ENCODE data around the gene DCUN1D4. TPM values are rescaled to one million over a fixed set of nuclear protein-coding genes. Genes with fewer than 3 reads are reported as not detected.

The DCUN1D4 gene
- 1 to 10 TPM; 9.2 to 9.7 TPM for polyA plus RNA-seq

- H3K4me1 ChIP-seq (ENCODE audit: control insufficient read depth in 2 of 2, insufficient read depth in 2 of 2, low read length in 1 of 2), result no peaks in the 10 kb centered on the region
- H3K27ac ChIP-seq (ENCODE audit: low read depth in 2 of 2, low read length in 1 of 2), result peak within 1 kb of the TSS; percentile 89 to 95
- H3K36me3 ChIP-seq (ENCODE audit: control insufficient read depth in 2 of 2, insufficient read depth in 2 of 2, low read length in 1 of 2), result no peaks in the 10 kb centered on the region
- 0% methylated on average over 67 to 68 of the region's 68 CpGs for WGBS, 2 donors
- H3K9me3 ChIP-seq (ENCODE audit: control insufficient read depth in 2 of 2, insufficient read depth in 1 of 2, low read depth in 1 of 2, low read length in 1 of 2), result no peaks in the 10 kb centered on the region
- peak within 1 kb of the TSS; percentile 78 to 80 for H3K4me3 ChIP-seq (ENCODE audit: low read depth in 1 of 2, low read length in 2 of 2)
- H3K27me3 ChIP-seq (ENCODE audit: control insufficient read depth in 1 of 2, insufficient read depth in 2 of 2, low read length in 2 of 2), result no peaks in the 10 kb centered on the region
These were observed at the start of gene DCUN1D4 for GRCh38 chr4:51842554-51843308. DCUN1D4 (plus strand) TSS chr4:51843153; CDS start chr4:51843243, 90 bp downstream.

DNA sequence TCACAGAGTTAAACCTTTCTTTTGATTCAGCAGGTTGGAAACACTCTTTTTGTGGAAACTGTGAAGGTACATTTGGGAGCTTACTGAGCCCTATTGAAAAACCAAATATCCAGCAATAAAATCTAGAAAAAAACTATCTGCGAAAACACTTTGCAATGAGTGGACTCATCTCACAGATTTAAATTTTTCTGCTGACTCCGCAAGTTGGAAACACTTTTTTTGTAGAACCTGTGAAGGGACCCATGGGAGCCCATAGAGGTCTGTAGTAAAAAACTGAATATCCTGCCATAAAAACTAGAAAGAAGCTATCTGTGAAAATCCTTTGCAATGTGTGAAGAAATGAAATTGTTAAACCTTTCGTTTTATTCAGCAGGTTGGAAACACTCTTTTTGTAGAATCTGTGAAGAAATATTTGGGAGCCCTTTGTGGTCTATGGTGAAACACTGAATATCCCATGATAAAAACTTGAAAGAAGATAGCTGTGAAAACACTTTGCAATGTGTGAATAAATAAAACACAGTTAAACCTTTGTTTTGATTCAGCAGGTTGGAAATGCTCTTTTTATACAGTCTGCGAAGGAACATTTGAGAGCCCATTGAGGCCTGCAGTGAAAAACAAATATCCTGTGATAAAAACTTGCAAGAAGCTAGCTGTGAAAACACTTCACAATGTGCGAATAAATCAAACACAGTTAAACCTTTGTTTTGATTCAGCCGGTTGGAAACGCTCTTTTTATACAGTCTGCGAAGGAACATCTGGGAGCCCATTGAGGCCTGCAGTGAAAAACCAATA lies 22.3 kb upstream of the DCUN1D4 start:
- H3K9me3 ChIP-seq (ENCODE audit: control insufficient read depth in 2 of 2, insufficient read depth in 1 of 2, low read depth in 1 of 2, low read length in 1 of 2), result peaks cover 0 to 6% of the 10 kb centered on the region in 2 donors
- 85 to 86% methylated on average over 8 of the region's 8 CpGs for WGBS, 2 donors
- H3K27ac ChIP-seq (ENCODE audit: low read depth in 2 of 2, low read length in 1 of 2), result no peak overlapping the region

DNA sequence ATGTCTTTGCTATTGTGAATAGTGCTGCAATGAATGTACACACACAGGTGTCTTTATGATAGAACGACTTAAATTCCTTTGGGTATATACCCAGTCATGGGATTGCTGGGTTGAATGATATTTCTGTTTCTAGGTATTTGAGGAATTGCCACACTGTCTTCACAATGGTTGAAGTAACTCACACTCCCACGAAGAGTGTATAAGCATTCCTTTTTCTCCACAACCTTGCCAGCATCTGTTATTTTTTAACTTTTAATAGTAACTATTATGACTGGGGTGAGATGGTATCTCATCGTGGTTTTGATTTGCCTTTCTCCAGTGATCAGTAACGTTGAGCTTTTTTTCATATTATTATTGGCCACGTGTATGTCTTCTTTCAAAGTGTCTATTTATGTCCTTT lies 17.6 kb upstream of the DCUN1D4 start:
- 63 to 64% methylated on average over 5 of the region's 5 CpGs for WGBS, 2 donors
- no peaks in the 10 kb centered on the region for H3K36me3 ChIP-seq (ENCODE audit: control insufficient read depth in 2 of 2, insufficient read depth in 2 of 2, low read length in 1 of 2)
- H3K4me3 ChIP-seq (ENCODE audit: low read depth in 1 of 2, low read length in 2 of 2), result no peak overlapping the region
- no peak overlapping the region for H3K27ac ChIP-seq (ENCODE audit: low read depth in 2 of 2, low read length in 1 of 2)
- H3K9me3 ChIP-seq (ENCODE audit: control insufficient read depth in 2 of 2, insufficient read depth in 1 of 2, low read depth in 1 of 2, low read length in 1 of 2), result no peaks in the 10 kb centered on the region
- H3K27me3 ChIP-seq (ENCODE audit: control insufficient read depth in 1 of 2, insufficient read depth in 2 of 2, low read length in 2 of 2), result no peaks in the 10 kb centered on the region
- no peaks in the 10 kb centered on the region for H3K4me1 ChIP-seq (ENCODE audit: control insufficient read depth in 2 of 2, insufficient read depth in 2 of 2, low read length in 1 of 2)

More for the DNA sequence above, 22.3 kb upstream of the DCUN1D4 start:
- Histone ChIP-seq H3K36me3 (ENCODE audit: control insufficient read depth in 2 of 2, insufficient read depth in 2 of 2, low read length in 1 of 2) (no peaks in the 10 kb centered on the region), H3K4me1 (ENCODE audit: control insufficient read depth in 2 of 2, insufficient read depth in 2 of 2, low read length in 1 of 2) (no peaks in the 10 kb centered on the region), H3K27me3 (ENCODE audit: control insufficient read depth in 1 of 2, insufficient read depth in 2 of 2, low read length in 2 of 2) (no peaks in the 10 kb centered on the region), H3K4me3 (ENCODE audit: low read depth in 1 of 2, low read length in 2 of 2) (no peak overlapping the region)

GRCh38 chr4:51830156-51830720 lies 12.7 kb upstream of the DCUN1D4 start:
- H3K4me1 ChIP-seq (ENCODE audit: control insufficient read depth in 2 of 2, insufficient read depth in 2 of 2, low read length in 1 of 2), result no peaks in the 10 kb centered on the region
- 54 to 62% methylated on average over 3 of the region's 3 CpGs for WGBS, 2 donors

DNA sequence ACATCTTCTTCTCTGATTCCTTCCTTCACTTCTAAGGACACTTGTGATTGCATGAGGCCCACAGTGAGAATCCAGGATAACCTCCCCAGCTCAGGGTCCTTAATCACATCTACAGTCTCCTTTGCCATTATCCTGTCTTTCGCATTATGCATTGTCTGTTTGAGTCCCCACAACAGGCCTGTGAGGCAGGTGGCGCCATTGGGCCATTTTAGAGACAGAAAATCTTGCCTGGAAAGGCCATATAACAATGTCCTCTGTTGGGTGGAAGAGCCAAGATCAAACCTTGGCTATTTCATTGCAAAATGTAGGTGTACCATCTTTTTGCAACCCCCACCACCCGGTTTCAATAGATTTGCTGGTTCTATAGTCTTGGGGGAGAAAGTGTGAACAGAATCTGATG lies 11.8 kb upstream of the DCUN1D4 start:
- 25 to 27% methylated on average over 3 of the region's 3 CpGs for WGBS, 2 donors
- H3K36me3 ChIP-seq (ENCODE audit: control insufficient read depth in 2 of 2, insufficient read depth in 2 of 2, low read length in 1 of 2), result no peaks in the 10 kb centered on the region
- no peak overlapping the region for H3K27ac ChIP-seq (ENCODE audit: low read depth in 2 of 2, low read length in 1 of 2)
- no peaks in the 10 kb centered on the region for H3K27me3 ChIP-seq (ENCODE audit: control insufficient read depth in 1 of 2, insufficient read depth in 2 of 2, low read length in 2 of 2)
- no peak overlapping the region for H3K4me3 ChIP-seq (ENCODE audit: low read depth in 1 of 2, low read length in 2 of 2)
- H3K4me1 ChIP-seq (ENCODE audit: control insufficient read depth in 2 of 2, insufficient read depth in 2 of 2, low read length in 1 of 2), result no peaks in the 10 kb centered on the region
- no peaks in the 10 kb centered on the region for H3K9me3 ChIP-seq (ENCODE audit: control insufficient read depth in 2 of 2, insufficient read depth in 1 of 2, low read depth in 1 of 2, low read length in 1 of 2)

More at GRCh38 chr4:51830156-51830720, 12.7 kb upstream of the DCUN1D4 start:
- H3K27me3 ChIP-seq (ENCODE audit: control insufficient read depth in 1 of 2, insufficient read depth in 2 of 2, low read length in 2 of 2), result no peaks in the 10 kb centered on the region
- H3K4me3 ChIP-seq (ENCODE audit: low read depth in 1 of 2, low read length in 2 of 2), result no peak overlapping the region
- H3K36me3 ChIP-seq (ENCODE audit: control insufficient read depth in 2 of 2, insufficient read depth in 2 of 2, low read length in 1 of 2), result no peaks in the 10 kb centered on the region
- H3K27ac ChIP-seq (ENCODE audit: low read depth in 2 of 2, low read length in 1 of 2), result no peak overlapping the region
- H3K9me3 ChIP-seq (ENCODE audit: control insufficient read depth in 2 of 2, insufficient read depth in 1 of 2, low read depth in 1 of 2, low read length in 1 of 2), result no peaks in the 10 kb centered on the region

- no peaks in the 10 kb centered on the region for H3K36me3 ChIP-seq (ENCODE audit: control insufficient read depth in 2 of 2, insufficient read depth in 2 of 2, low read length in 1 of 2)
- no peaks in the 10 kb centered on the region for H3K4me1 ChIP-seq (ENCODE audit: control insufficient read depth in 2 of 2, insufficient read depth in 2 of 2, low read length in 1 of 2)
- H3K27me3 ChIP-seq (ENCODE audit: control insufficient read depth in 1 of 2, insufficient read depth in 2 of 2, low read length in 2 of 2), result no peaks in the 10 kb centered on the region
- H3K4me3 ChIP-seq (ENCODE audit: low read depth in 1 of 2, low read length in 2 of 2), result no peak overlapping the region
- no peak overlapping the region for H3K27ac ChIP-seq (ENCODE audit: low read depth in 2 of 2, low read length in 1 of 2)
- H3K9me3 ChIP-seq (ENCODE audit: control insufficient read depth in 2 of 2, insufficient read depth in 1 of 2, low read depth in 1 of 2, low read length in 1 of 2), result no peaks in the 10 kb centered on the region
These were observed 9.7 kb upstream of the DCUN1D4 start for GRCh38 chr4:51833236-51833635.

GRCh38 chr4:51835079-51835478 lies 7.9 kb upstream of the DCUN1D4 start:
- H3K27ac ChIP-seq (ENCODE audit: low read depth in 2 of 2, low read length in 1 of 2), result no peak overlapping the region
- no peaks in the 10 kb centered on the region for H3K27me3 ChIP-seq (ENCODE audit: control insufficient read depth in 1 of 2, insufficient read depth in 2 of 2, low read length in 2 of 2)
- no peaks in the 10 kb centered on the region for H3K4me1 ChIP-seq (ENCODE audit: control insufficient read depth in 2 of 2, insufficient read depth in 2 of 2, low read length in 1 of 2)
- H3K36me3 ChIP-seq (ENCODE audit: control insufficient read depth in 2 of 2, insufficient read depth in 2 of 2, low read length in 1 of 2), result no peaks in the 10 kb centered on the region
- H3K9me3 ChIP-seq (ENCODE audit: control insufficient read depth in 2 of 2, insufficient read depth in 1 of 2, low read depth in 1 of 2, low read length in 1 of 2), result no peaks in the 10 kb centered on the region
- no peak overlapping the region for H3K4me3 ChIP-seq (ENCODE audit: low read depth in 1 of 2, low read length in 2 of 2)
- WGBS, 2 donors, result 96 to 97% methylated on average over 1 of the region's 1 CpG

DNA sequence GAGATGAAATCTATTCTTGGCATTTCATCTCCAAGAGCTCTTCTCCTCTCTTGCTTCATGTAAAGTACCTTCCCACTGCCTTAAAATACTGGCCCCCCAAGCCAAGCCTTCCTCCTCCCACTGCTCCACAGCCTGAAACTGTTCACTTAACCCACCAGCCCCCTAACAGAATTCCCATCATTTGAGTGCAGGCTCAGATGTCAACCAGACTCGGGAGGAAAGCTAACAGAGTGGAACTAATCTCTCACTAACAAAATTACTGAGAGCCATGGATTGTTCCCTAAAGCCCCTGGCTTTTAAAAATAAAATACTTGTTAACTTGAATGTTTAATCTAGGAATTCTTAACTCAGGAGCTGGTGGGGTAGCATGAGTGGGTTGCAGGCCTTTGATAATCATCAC lies 7.1 kb upstream of the DCUN1D4 start:
- Histone ChIP-seq H3K36me3 (ENCODE audit: control insufficient read depth in 2 of 2, insufficient read depth in 2 of 2, low read length in 1 of 2) (no peaks in the 10 kb centered on the region), H3K4me3 (ENCODE audit: low read depth in 1 of 2, low read length in 2 of 2) (no peak overlapping the region), H3K4me1 (ENCODE audit: control insufficient read depth in 2 of 2, insufficient read depth in 2 of 2, low read length in 1 of 2) (no peaks in the 10 kb centered on the region), H3K27me3 (ENCODE audit: control insufficient read depth in 1 of 2, insufficient read depth in 2 of 2, low read length in 2 of 2) (no peaks in the 10 kb centered on the region), H3K27ac (ENCODE audit: low read depth in 2 of 2, low read length in 1 of 2) (no peak overlapping the region), H3K9me3 (ENCODE audit: control insufficient read depth in 2 of 2, insufficient read depth in 1 of 2, low read depth in 1 of 2, low read length in 1 of 2) (no peaks in the 10 kb centered on the region)
- 52 to 63% methylated on average over 1 of the region's 1 CpG for WGBS, 2 donors

DNA sequence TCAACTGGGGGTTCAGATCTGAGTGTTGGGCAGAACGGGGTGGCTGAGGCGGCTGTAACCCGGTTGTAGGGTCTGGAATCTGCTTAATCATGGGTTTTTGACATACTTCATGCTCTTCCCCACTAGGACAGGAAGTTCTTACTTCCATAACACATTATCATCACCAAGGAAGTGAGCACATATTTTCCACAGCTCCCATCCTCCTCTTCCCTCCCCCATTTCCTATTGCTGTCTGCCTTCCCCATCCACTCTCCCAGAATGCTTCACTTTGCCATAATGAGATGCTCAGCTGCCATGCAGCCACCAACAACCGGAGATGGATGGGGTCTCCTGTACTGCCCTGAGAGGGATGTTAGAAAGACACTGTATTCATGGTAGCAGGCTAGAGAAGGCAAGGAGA lies 6.4 kb upstream of the DCUN1D4 start:
- WGBS, 2 donors, result 71 to 72% methylated on average over 4 of the region's 4 CpGs
- no peak overlapping the region for H3K4me3 ChIP-seq (ENCODE audit: low read depth in 1 of 2, low read length in 2 of 2)
- H3K4me1 ChIP-seq (ENCODE audit: control insufficient read depth in 2 of 2, insufficient read depth in 2 of 2, low read length in 1 of 2), result no peaks in the 10 kb centered on the region
- H3K27me3 ChIP-seq (ENCODE audit: control insufficient read depth in 1 of 2, insufficient read depth in 2 of 2, low read length in 2 of 2), result no peaks in the 10 kb centered on the region
- H3K27ac ChIP-seq (ENCODE audit: low read depth in 2 of 2, low read length in 1 of 2), result no peak overlapping the region
- no peaks in the 10 kb centered on the region for H3K36me3 ChIP-seq (ENCODE audit: control insufficient read depth in 2 of 2, insufficient read depth in 2 of 2, low read length in 1 of 2)
- H3K9me3 ChIP-seq (ENCODE audit: control insufficient read depth in 2 of 2, insufficient read depth in 1 of 2, low read depth in 1 of 2, low read length in 1 of 2), result no peaks in the 10 kb centered on the region
